IPS-20b (cell line): Measurements from ENCODE around the gene MAPK8IP3.

Experiments
- H3K27ac ChIP-seq: one replicate; pipeline ENCODE4 v1.5.1; 2013; ENCODE audit warnings: low read length
- H3K27me3 ChIP-seq: 2 replicates; pipeline ENCODE4 v1.6.1; 2013; ENCODE audit warnings: mild to moderate bottlenecking, low read length, inconsistent platforms; ENCODE audit not compliant: insufficient read depth
- H3K36me3 ChIP-seq: 2 replicates; pipeline ENCODE4 v1.6.1; 2013; ENCODE audit warnings: low read depth, mild to moderate bottlenecking, inconsistent platforms, low read length, moderate library complexity; ENCODE audit not compliant: insufficient read depth
- H3K4me1 ChIP-seq: 2 replicates; pipeline ENCODE4 v1.6.1; 2013; ENCODE audit warnings: mild to moderate bottlenecking, control low read depth, inconsistent platforms, low read length, moderate library complexity; ENCODE audit not compliant: insufficient read depth
- H3K4me3 ChIP-seq: 2 replicates; pipeline ENCODE4 v1.5.1; 2013; ENCODE audit warnings: mild to moderate bottlenecking, low read length, inconsistent platforms
- H3K9ac ChIP-seq: 2 replicates; pipeline ENCODE4 v1.6.1; 2013; ENCODE audit warnings: low read depth, mild to moderate bottlenecking, inconsistent platforms, low read length, moderate library complexity
- H3K9me3 ChIP-seq: 2 replicates; pipeline ENCODE4 v1.6.1; 2013; ENCODE audit warnings: mild to moderate bottlenecking, low read depth, low read length, inconsistent platforms; ENCODE audit not compliant: insufficient read depth

The MAPK8IP3 gene

GRCh38 chr16:1775006-1775845 lies 69.2 kb downstream of the MAPK8IP3 start:
- Histone ChIP-seq H3K4me1 (no peaks in the 10 kb centered on the region; the same call in 1 of the 2 replicates), H3K27me3 (no peaks in the 10 kb centered on the region), H3K27ac (no peak overlapping the region), H3K4me3 (no peak overlapping the region), H3K36me3 (peaks cover 29% of the 10 kb centered on the region; the same call in 1 of the 2 replicates), H3K9me3 (no peaks in the 10 kb centered on the region), H3K9ac (no peak overlapping the region)

GRCh38 chr16:1775846-1776671 lies 70.1 kb downstream of the MAPK8IP3 start:
- Histone ChIP-seq H3K27ac (no peak overlapping the region), H3K9me3 (no peaks in the 10 kb centered on the region), H3K9ac (no peak overlapping the region), H3K27me3 (no peaks in the 10 kb centered on the region), H3K4me3 (no peak overlapping the region), H3K4me1 (no peaks in the 10 kb centered on the region; the same call in 1 of the 2 replicates), H3K36me3 (peaks cover 29% of the 10 kb centered on the region; the same call in 1 of the 2 replicates)

GRCh38 chr16:1776672-1776955 lies 70.6 kb downstream of the MAPK8IP3 start:
- peaks cover 29% of the 10 kb centered on the region; the same call in 1 of the 2 replicates for H3K36me3 ChIP-seq
- H3K9me3 ChIP-seq: no peaks in the 10 kb centered on the region
- no peak overlapping the region for H3K4me3 ChIP-seq
- H3K4me1 ChIP-seq: no peaks in the 10 kb centered on the region; the same call in 1 of the 2 replicates
- H3K27me3 ChIP-seq: no peaks in the 10 kb centered on the region
- H3K9ac ChIP-seq: no peak overlapping the region
- no peak overlapping the region for H3K27ac ChIP-seq

- Histone ChIP-seq H3K4me1 (no peaks in the 10 kb centered on the region; the same call in 1 of the 2 replicates), H3K9ac (no peak overlapping the region), H3K4me3 (no peak overlapping the region), H3K9me3 (no peaks in the 10 kb centered on the region), H3K27ac (no peak overlapping the region), H3K36me3 (peaks cover 29% of the 10 kb centered on the region; the same call in 1 of the 2 replicates), H3K27me3 (no peaks in the 10 kb centered on the region)
Measured at GRCh38 chr16:1776991-1777374, 71.0 kb downstream of the MAPK8IP3 start.

- H3K9me3 ChIP-seq: no peaks in the 10 kb centered on the region
- H3K9ac ChIP-seq: no peak overlapping the region
- H3K27me3 ChIP-seq: no peaks in the 10 kb centered on the region
- H3K4me1 ChIP-seq: no peaks in the 10 kb centered on the region; the same call in 1 of the 2 replicates
- no peak overlapping the region for H3K27ac ChIP-seq
- no peak overlapping the region for H3K4me3 ChIP-seq
- peaks cover 29% of the 10 kb centered on the region; the same call in 1 of the 2 replicates for H3K36me3 ChIP-seq
Measured at GRCh38 chr16:1777375-1778199, 71.6 kb downstream of the MAPK8IP3 start.

- Histone ChIP-seq H3K4me1 (no peaks in the 10 kb centered on the region; the same call in 1 of the 2 replicates), H3K36me3 (peaks cover 29% of the 10 kb centered on the region; the same call in 1 of the 2 replicates), H3K9ac (no peak overlapping the region)
Measured at GRCh38 chr16:1778200-1779179, 72.5 kb downstream of the MAPK8IP3 start.

GRCh38 chr16:1779234-1779701 lies 73.3 kb downstream of the MAPK8IP3 start:
- no peak overlapping the region for H3K27ac ChIP-seq
- no peak overlapping the region for H3K4me3 ChIP-seq
- no peak overlapping the region for H3K9ac ChIP-seq
- H3K9me3 ChIP-seq: no peaks in the 10 kb centered on the region
- H3K36me3 ChIP-seq: peaks cover 29% of the 10 kb centered on the region; the same call in 1 of the 2 replicates
- peaks cover 4% of the 10 kb centered on the region for H3K4me1 ChIP-seq
- H3K27me3 ChIP-seq: no peaks in the 10 kb centered on the region

More at GRCh38 chr16:1778200-1779179, 72.5 kb downstream of the MAPK8IP3 start:
- H3K9me3 ChIP-seq: no peaks in the 10 kb centered on the region
- no peaks in the 10 kb centered on the region for H3K27me3 ChIP-seq
- no peak overlapping the region for H3K27ac ChIP-seq
- no peak overlapping the region for H3K4me3 ChIP-seq

- Histone ChIP-seq H3K9me3 (no peaks in the 10 kb centered on the region), H3K9ac (no peak overlapping the region), H3K4me3 (no peak overlapping the region), H3K36me3 (peaks cover 25% of the 10 kb centered on the region; the same call in 1 of the 2 replicates), H3K4me1 (peaks cover 4% of the 10 kb centered on the region), H3K27me3 (no peaks in the 10 kb centered on the region), H3K27ac (no peak overlapping the region)
Measured at GRCh38 chr16:1779741-1780676, 74.0 kb downstream of the MAPK8IP3 start.

- no peak overlapping the region for H3K9ac ChIP-seq
- peaks cover 18% of the 10 kb centered on the region; the same call in 1 of the 2 replicates for H3K36me3 ChIP-seq
- no peak overlapping the region for H3K27ac ChIP-seq
- no peaks in the 10 kb centered on the region for H3K9me3 ChIP-seq
- H3K27me3 ChIP-seq: no peaks in the 10 kb centered on the region
- H3K4me3 ChIP-seq: no peak overlapping the region
- H3K4me1 ChIP-seq: peaks cover 4% of the 10 kb centered on the region
Measured at GRCh38 chr16:1780677-1781072, 74.7 kb downstream of the MAPK8IP3 start.
